Suprapubic skin (tissue), 4 donors: ENCODE data around the gene PODNL1.

ENCODE experiments used
- EP300 ChIP-seq: sonication (generic); formaldehyde crosslinking; IDR thresholded peaks from one replicate; pipeline ENCODE4 v1.6.1; 2017; ENCODE audit warnings: antibody characterized with exemption
- POLR2A ChIP-seq, 2 donors: fragments of 450-650 bp; IDR thresholded peaks; one replicate each; pipeline ENCODE4 v1.6.1; 2017; ENCODE audit warnings: antibody characterized with exemption in 2 of 2, mild to moderate bottlenecking in 2 of 2, moderate library complexity in 2 of 2
- POLR2AphosphoS5 ChIP-seq, 3 donors: sonication (generic); formaldehyde crosslinking; IDR thresholded peaks; one replicate each; pipeline ENCODE4 v1.6.1; 2017; ENCODE audit warnings: antibody characterized with exemption in 3 of 3
- TF ChIP-seq, protein P1 (sequence below), 2 donors: fragments of 200-600 bp in 1 of 2; fragments of 450-650 bp in 1 of 2; sonication (generic) in 1 of 2; IDR thresholded peaks; one replicate each; pipeline ENCODE4 v1.5.1; 2016 to 2019; ENCODE audit warnings: antibody characterized with exemption in 2 of 2, mild to moderate bottlenecking in 1 of 2, moderate library complexity in 1 of 2

DNA sequence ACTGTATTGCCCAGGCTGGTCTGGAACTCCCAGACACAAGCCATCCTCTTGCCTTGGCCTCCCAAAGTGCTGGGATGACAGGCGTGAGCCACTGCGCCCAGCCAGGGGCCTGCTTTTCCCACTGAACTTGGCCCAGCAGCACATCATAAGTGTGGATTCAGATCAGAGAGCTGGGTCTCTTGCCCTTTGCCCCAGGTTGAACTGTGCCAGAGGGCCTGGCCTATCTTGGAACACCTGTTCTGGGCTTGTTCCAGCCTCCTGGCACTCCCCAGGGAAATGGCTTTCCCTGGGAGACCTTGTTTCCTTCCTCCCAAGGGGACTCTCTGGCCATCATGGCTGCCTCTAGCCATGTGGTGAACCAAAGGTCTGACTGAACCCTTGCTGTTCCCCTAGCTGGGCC, 28.8 kb downstream of the PODNL1 start:
- no peak for TF ChIP-seq POLR2A (IDR thresholded peaks at IDR 0.05)
- TF ChIP-seq, protein P1, sequence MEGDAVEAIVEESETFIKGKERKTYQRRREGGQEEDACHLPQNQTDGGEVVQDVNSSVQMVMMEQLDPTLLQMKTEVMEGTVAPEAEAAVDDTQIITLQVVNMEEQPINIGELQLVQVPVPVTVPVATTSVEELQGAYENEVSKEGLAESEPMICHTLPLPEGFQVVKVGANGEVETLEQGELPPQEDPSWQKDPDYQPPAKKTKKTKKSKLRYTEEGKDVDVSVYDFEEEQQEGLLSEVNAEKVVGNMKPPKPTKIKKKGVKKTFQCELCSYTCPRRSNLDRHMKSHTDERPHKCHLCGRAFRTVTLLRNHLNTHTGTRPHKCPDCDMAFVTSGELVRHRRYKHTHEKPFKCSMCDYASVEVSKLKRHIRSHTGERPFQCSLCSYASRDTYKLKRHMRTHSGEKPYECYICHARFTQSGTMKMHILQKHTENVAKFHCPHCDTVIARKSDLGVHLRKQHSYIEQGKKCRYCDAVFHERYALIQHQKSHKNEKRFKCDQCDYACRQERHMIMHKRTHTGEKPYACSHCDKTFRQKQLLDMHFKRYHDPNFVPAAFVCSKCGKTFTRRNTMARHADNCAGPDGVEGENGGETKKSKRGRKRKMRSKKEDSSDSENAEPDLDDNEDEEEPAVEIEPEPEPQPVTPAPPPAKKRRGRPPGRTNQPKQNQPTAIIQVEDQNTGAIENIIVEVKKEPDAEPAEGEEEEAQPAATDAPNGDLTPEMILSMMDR (IDR thresholded peaks at IDR 0.05) = no peak
- no peak for TF ChIP-seq EP300
- TF ChIP-seq POLR2AphosphoS5 (IDR thresholded peaks at IDR 0.05) = no peak
